ENCODE results near the gene GPR37L1.
"Not testable (repeated sequence)": the region's sequence is repeated elsewhere in the genome, so short reads cannot be mapped to it uniquely, and the experiment has no call there.

GPR37L1 gene

DNA sequence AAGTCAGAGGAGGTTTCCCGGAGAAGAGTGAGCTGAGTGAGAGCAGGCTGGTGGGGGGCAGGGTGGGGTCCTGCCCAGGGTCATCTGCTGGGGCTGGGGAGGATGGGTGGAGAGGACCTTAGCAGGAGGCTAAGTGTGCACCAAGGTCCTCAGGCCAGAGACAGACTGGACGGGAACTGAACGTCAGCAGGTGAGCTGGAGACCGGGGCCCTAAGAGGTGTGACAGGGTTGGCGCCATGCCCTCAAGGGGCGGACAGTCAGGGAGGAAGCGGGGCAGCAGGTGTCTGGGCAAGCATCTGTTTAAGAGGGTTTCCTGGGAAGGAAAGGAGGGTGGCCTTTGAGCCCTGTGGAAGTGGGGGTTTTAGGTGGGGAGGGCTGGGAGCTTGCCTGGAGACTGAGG, 51.3 kb downstream of the GPR37L1 start:
- Mint-ChIP-seq H3K27ac (no peak overlapping the region), H3K4me1 (ENCODE audit: low read depth) (no peaks in the 10 kb centered on the region), H3K36me3 (ENCODE audit: low read depth) (no peaks in the 10 kb centered on the region), H3K27me3 (ENCODE audit: low read depth) (no peaks in the 10 kb centered on the region), H3K4me3 (no peak overlapping the region), H3K9me3 (no peaks in the 10 kb centered on the region)

DNA sequence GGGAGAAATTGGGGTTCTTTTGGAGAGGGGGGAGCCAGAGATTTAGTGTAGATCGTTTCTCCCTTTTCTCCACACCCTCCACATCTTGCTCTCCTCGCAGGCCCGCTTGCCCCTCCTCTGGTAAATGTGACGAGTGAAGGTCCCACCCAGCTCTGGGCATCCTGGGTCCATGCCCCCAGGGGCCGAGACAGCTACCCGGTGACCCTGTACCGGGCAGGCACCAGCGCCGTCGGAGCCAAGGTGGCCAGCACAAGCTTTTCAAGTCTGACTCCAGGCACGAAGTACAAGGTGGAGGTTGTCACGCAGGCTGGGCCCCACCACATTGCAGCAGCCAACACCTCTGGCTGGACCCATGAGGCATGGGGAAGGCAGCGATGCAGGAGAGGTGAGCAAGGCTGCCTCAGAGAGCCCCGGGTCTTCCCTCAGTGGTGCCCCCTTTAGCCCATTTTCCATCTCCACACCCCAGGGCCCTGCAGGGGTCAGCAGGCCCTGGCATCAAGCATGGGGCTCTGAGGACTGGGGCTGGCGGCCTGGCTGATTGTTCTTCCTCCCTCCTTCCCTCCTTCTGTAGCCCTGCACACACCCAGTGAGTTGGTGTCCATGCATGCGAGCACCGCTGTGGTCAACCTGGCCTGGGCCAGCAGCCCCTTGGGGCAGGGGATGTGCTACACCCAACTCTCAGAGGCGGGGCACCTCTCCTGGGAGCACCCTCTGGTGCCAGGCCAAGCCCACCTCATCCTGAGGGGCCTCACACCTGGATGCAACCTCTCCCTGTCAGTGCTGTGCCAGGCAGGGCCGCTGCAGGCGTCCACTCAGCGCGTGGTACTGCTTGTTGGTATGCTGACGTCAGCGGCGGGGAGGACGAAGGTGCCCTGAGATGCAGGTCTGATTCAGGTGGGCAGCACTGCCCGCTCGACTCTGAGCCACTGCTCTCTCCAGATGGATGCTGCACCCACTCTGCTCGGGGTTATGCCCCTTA, 54.5 kb downstream of the GPR37L1 start:
- H3K4me3 Mint-ChIP-seq, result no peak overlapping the region
- H3K27me3 Mint-ChIP-seq (ENCODE audit: low read depth), result no peaks in the 10 kb centered on the region
- H3K9me3 Mint-ChIP-seq, result no peaks in the 10 kb centered on the region
- H3K27ac Mint-ChIP-seq, result no peak overlapping the region
- H3K36me3 Mint-ChIP-seq (ENCODE audit: low read depth), result no peaks in the 10 kb centered on the region
- H3K4me1 Mint-ChIP-seq (ENCODE audit: low read depth), result no peaks in the 10 kb centered on the region

DNA sequence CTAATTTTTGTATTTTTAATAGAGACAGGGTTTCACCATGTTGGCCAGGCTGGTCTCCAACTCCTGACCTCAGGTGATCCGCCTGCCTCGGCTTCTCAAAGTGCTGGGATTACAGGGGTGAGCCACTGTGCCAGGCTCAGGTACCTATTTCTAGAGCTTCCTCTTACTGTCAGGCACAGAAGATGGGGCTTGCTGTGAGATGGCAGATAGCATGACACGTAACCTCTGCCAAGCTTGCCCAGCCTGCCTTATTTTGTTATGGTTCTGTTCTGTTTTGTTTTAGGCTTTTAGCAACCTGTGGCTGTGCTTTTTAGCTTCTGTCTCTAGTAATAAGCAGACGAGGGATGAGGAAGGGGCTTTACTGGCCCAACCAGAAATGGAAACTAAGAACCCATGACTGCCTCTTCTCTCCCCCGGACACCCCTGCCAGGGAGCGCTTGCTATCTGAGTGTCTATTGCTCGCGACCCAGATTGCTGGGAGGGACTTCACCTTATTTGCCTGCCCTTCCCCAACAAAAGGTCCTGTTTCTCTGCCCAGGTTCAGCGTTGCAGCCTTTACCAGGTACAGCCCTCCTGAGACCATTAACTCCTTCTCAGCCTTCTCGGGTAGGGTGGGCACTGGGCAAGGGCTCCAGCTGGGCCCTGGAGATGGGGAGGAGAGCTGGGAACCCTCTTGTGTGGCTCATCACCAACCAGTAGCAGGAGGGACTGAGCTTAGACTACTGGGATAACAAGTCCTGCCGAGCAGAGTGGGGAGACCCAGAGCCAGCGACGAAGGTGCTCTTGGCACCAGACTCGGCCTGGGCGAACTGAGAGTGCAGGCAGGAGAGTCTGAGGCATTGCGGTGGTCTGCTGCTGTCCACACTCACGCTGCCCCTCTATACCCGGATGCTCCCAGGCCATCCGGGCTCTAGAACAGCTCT, 57.4 kb downstream of the GPR37L1 start:
- H3K4me3 Mint-ChIP-seq, result no peak overlapping the region
- H3K27me3 Mint-ChIP-seq (ENCODE audit: low read depth), result no peaks in the 10 kb centered on the region
- H3K36me3 Mint-ChIP-seq (ENCODE audit: low read depth), result no peaks in the 10 kb centered on the region
- no peaks in the 10 kb centered on the region for H3K9me3 Mint-ChIP-seq
- H3K4me1 Mint-ChIP-seq (ENCODE audit: low read depth), result peaks cover 7% of the 10 kb centered on the region
- no peak overlapping the region for H3K27ac Mint-ChIP-seq

DNA sequence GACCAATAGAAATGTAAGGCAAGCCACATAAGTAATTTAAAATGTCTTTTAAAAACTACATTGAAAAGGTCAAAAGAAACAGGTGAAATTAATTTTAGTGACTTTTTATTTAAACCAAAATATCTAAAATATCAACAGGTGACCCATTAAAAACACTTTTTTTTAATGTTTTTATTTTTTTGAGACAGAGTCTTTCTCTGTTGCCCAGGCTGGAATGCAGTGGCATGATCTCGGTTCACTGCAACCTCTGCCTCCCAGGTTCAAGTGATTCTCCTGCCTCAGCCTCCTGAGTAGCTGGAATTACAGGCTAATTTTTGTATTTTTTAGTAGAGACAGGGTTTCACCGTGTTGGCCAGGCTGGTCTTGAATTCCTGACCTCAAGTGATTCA, 58.0 kb downstream of the GPR37L1 start:
- H3K9me3 Mint-ChIP-seq; H3K4me1 Mint-ChIP-seq (ENCODE audit: low read depth); H3K27me3 Mint-ChIP-seq (ENCODE audit: low read depth); H3K27ac Mint-ChIP-seq; H3K4me3 Mint-ChIP-seq; H3K36me3 Mint-ChIP-seq (ENCODE audit: low read depth): not testable (repeated sequence)

DNA sequence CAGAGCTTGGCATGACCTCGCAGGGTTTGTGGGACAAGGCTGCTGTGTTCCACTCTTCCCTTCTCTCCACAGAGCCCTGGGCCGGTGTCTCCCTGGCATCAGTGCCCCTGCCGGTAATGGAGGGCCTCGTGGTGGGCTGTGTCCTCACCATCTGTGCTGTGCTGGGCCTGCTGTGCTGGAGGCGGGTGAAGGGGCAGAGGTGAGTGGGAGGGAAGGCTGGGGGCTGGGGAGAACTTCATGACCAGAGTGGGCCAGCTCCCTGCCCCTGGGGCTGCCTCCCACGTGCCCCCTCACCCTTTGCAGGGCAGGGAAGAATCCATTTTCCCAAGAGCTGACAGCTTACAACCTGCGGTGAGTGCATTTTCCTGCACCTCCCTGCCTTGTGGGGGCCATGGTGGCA, 58.9 kb downstream of the GPR37L1 start:
- no peaks in the 10 kb centered on the region for H3K36me3 Mint-ChIP-seq (ENCODE audit: low read depth)
- H3K4me1 Mint-ChIP-seq (ENCODE audit: low read depth), result peaks cover 7% of the 10 kb centered on the region
- H3K27ac Mint-ChIP-seq, result no peak overlapping the region
- H3K9me3 Mint-ChIP-seq, result no peaks in the 10 kb centered on the region
- H3K4me3 Mint-ChIP-seq, result no peak overlapping the region
- H3K27me3 Mint-ChIP-seq (ENCODE audit: low read depth), result peaks cover 3% of the 10 kb centered on the region

DNA sequence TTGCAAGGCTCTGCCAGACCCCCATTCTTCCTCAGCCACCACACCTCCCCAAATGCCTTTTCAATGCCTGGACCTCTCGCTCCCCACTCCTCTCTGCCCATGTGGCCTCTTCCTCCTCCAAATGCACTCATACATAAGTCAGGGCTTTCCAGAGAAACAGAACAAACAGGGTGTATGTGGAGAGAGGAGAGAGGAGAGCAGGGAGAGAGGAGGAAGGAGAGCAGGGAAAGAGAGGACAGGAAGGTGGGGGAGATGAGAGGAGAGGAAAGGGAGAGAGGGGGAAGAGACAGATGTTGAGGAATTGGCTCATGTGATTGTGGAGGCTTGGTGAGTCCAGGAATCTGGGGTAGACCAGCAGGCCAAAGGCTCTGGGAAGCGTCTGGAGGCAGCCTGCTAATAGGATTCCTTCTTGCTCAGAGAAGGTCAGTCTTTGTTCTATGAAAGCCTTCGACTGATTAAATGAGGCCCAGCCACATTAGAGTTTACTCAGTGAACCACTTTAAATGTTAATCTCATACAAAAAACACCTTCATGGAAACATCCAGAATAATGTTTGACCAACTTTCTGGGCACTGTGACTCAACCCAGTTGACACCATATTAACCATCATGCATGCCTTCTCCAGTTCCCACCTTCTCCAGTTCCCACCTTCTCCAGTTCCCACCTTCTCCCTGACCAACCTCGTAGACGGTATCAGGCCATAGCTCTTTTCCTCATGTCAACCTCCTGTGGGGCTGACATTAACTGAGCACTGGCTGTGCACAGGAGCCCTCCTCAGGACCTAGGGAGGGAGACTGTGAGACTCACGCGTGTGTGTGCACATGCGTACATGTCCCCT, 59.5 kb downstream of the GPR37L1 start:
- H3K4me1 Mint-ChIP-seq (ENCODE audit: low read depth), result peaks cover 7% of the 10 kb centered on the region
- H3K4me3 Mint-ChIP-seq, result no peak overlapping the region
- peak overlapping the region; percentile 55 for H3K27ac Mint-ChIP-seq
- peaks cover 3% of the 10 kb centered on the region for H3K27me3 Mint-ChIP-seq (ENCODE audit: low read depth)
- H3K36me3 Mint-ChIP-seq (ENCODE audit: low read depth), result no peaks in the 10 kb centered on the region
- no peaks in the 10 kb centered on the region for H3K9me3 Mint-ChIP-seq

Measured in T-helper 1 cell treated with Interleukin-12 subunit alpha and Interleukin-12 subunit beta and Interleukin-4 antibody, amounts not matched to agents 30 μg/mL and 1 μg/mL, for 36 hours (primary cell).